NCI-H187 treated with DMSO at 0.1 percent for 48 hours (cell line): ENCODE measurements around the gene TBXAS1.
"Not testable (repeated sequence)": the region's sequence is repeated elsewhere in the genome, so short reads cannot be mapped to it uniquely, and the experiment has no call there.

Experiments used
- DNase-seq: peaks from one replicate; lab custom pipeline; 2025; lab: John Stamatoyannopoulos, UW

TBXAS1 gene

GRCh38 chr7:139914306-139915267 lies 85.5 kb downstream of the TBXAS1 start:
- no peak for DNase-seq

GRCh38 chr7:139915268-139915863 lies 86.3 kb downstream of the TBXAS1 start:
- DNase-seq, result no peak

GRCh38 chr7:139915864-139916716 lies 87.0 kb downstream of the TBXAS1 start:
- DNase-seq, result no peak

GRCh38 chr7:139916717-139917395 lies 87.8 kb downstream of the TBXAS1 start:
- no peak for DNase-seq

GRCh38 chr7:139917851-139918250 lies 88.8 kb downstream of the TBXAS1 start:
- DNase-seq, result no peak

GRCh38 chr7:139918480-139918879 lies 89.4 kb downstream of the TBXAS1 start:
- DNase-seq, result no peak

- no peak for DNase-seq
These were observed 94.0 kb downstream of the TBXAS1 start for GRCh38 chr7:139923090-139923489.

GRCh38 chr7:139924461-139924860 lies 95.4 kb downstream of the TBXAS1 start:
- DNase-seq, result no peak

- DNase-seq, result not testable (repeated sequence)
These were observed 100.2 kb downstream of the TBXAS1 start for GRCh38 chr7:139929221-139929620.

GRCh38 chr7:139930286-139930965 lies 101.4 kb downstream of the TBXAS1 start:
- DNase-seq, result no peak

GRCh38 chr7:139931190-139931934 lies 102.3 kb downstream of the TBXAS1 start:
- DNase-seq, result no peak

GRCh38 chr7:139932531-139932930 lies 103.5 kb downstream of the TBXAS1 start:
- DNase-seq, result no peak

- no peak for DNase-seq
These were observed 107.8 kb downstream of the TBXAS1 start for GRCh38 chr7:139936760-139937310.

GRCh38 chr7:139937715-139938114 lies 108.7 kb downstream of the TBXAS1 start:
- no peak for DNase-seq

- DNase-seq, result no peak
These were observed 111.8 kb downstream of the TBXAS1 start for GRCh38 chr7:139940866-139941265.

- DNase-seq, result no peak
These were observed 112.4 kb downstream of the TBXAS1 start for GRCh38 chr7:139941421-139941820.

- no peak for DNase-seq
These were observed 112.8 kb downstream of the TBXAS1 start for GRCh38 chr7:139941866-139942265.

GRCh38 chr7:139942636-139943035 lies 113.6 kb downstream of the TBXAS1 start:
- DNase-seq, result no peak

- DNase-seq, result no peak
These were observed 114.3 kb downstream of the TBXAS1 start for GRCh38 chr7:139943401-139943800.

GRCh38 chr7:139944248-139944647 lies 115.2 kb downstream of the TBXAS1 start:
- no peak for DNase-seq
